T-helper 1 cell treated with Interleukin-12 subunit alpha and Interleukin-12 subunit beta and Interleukin-4 antibody, amounts not matched to agents 30 μg/mL and 1 μg/mL, for 36 hours (primary cell): Measurements from ENCODE around the gene TFF2.

Experiments used
- H3K27ac Mint-ChIP-seq: one replicate; pipeline ENCODE4 v1.8.0; 2021; ENCODE audit warnings: mild to moderate bottlenecking, mixed read lengths
- H3K27me3 Mint-ChIP-seq: one replicate; pipeline ENCODE4 v1.8.0; 2021; ENCODE audit warnings: low read depth, mixed read lengths
- H3K36me3 Mint-ChIP-seq: one replicate; pipeline ENCODE4 v1.8.0; 2021; ENCODE audit warnings: low read depth, mixed read lengths
- H3K4me1 Mint-ChIP-seq: one replicate; pipeline ENCODE4 v1.8.0; 2021; ENCODE audit warnings: low read depth, mixed read lengths
- H3K4me3 Mint-ChIP-seq: one replicate; pipeline ENCODE4 v1.8.0; 2021; ENCODE audit warnings: mild to moderate bottlenecking, moderate library complexity, mixed read lengths
- H3K9me3 Mint-ChIP-seq: one replicate; pipeline ENCODE4 v1.8.0; 2021; ENCODE audit warnings: mixed read lengths

Gene TFF2

DNA sequence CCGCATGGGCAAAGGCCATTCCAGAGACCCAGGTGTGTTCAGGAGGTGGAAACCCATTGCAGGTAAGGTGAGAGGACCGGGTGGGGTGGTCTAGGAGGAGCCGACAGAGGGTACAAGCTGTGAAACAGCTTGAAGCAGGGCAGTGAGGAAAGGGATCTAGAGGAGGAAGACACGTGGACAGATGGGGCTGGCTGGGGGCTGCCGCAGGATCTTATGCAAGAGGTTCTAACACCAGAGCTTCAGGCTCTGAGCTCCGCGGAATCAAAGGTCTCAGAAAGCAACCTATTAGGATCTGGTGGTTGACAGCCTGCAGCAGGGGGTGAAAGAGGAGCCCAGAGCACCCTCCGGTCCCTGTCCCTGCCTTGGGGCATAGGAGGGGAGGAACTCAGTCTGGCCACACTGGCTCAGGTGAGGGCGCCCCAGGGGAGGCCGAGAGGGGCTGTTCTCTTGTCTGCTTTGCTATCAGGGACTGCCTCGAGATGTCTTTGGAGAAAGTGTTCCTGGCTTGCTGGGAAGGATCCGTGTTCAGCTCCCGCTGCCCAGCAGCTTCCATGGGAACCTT, 13.6 kb upstream of the TFF2 start:
- no peaks in the 10 kb centered on the region for H3K9me3 Mint-ChIP-seq
- peaks cover 21% of the 10 kb centered on the region for H3K27me3 Mint-ChIP-seq
- H3K27ac Mint-ChIP-seq, result no peak overlapping the region
- H3K4me1 Mint-ChIP-seq, result peaks cover 3% of the 10 kb centered on the region
- H3K36me3 Mint-ChIP-seq, result no peaks in the 10 kb centered on the region
- no peak overlapping the region for H3K4me3 Mint-ChIP-seq

GRCh38 chr21:42363312-42363711, 12.5 kb upstream of the TFF2 start:
- Mint-ChIP-seq H3K4me1 (peaks cover 3% of the 10 kb centered on the region), H3K27ac (no peak overlapping the region), H3K9me3 (no peaks in the 10 kb centered on the region), H3K4me3 (no peak overlapping the region), H3K36me3 (no peaks in the 10 kb centered on the region), H3K27me3 (peaks cover 21% of the 10 kb centered on the region)

DNA sequence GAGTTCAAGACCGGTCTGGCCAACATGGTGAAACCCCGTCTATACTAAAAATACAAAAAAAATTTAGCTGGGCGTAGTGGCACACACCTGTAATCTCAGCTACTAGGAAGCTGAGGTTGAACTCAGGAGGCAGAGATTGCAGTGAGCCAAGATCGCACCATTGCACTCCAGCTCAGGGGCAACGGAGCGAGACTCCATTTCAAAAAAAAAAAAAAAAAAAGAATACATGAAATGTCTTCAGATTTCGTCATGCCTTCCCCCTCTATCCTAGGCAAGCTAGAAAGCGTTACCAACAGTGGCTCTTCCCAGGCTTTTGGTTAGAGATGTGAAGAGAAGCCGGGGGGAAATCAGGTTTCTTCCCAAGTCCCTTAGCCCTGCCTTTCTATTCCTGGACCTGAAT, 11.9 kb upstream of the TFF2 start:
- Mint-ChIP-seq H3K4me1 (no peaks in the 10 kb centered on the region), H3K36me3 (no peaks in the 10 kb centered on the region), H3K27me3 (peaks cover 21% of the 10 kb centered on the region), H3K4me3 (no peak overlapping the region), H3K9me3 (peaks cover 3% of the 10 kb centered on the region), H3K27ac (no peak overlapping the region)

GRCh38 chr21:42362198-42362597, 11.4 kb upstream of the TFF2 start:
- no peaks in the 10 kb centered on the region for H3K36me3 Mint-ChIP-seq
- H3K27me3 Mint-ChIP-seq, result peaks cover 21% of the 10 kb centered on the region
- H3K4me1 Mint-ChIP-seq, result peaks cover 2% of the 10 kb centered on the region
- H3K4me3 Mint-ChIP-seq, result no peak overlapping the region
- H3K9me3 Mint-ChIP-seq, result peaks cover 7% of the 10 kb centered on the region
- H3K27ac Mint-ChIP-seq, result no peak overlapping the region

DNA sequence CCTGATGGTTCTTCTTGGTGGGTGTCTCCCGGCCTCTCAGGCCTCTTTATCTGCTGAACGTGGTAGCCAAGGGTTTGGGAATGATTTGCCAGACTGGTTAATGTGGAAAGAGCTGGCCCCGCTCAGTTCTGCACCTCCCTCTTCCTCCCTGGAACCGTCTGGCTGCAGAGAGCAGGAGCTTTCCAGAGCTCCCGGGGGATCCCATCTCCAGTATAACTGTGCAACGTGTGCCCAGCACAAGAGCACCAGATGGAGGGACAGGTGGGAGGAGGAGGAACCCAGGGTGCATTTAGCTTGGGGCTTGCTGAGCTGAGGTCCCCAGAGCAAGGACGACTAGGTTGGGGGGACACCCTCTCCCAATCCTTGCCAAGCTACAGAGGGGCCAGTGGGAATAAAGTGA, 10.5 kb upstream of the TFF2 start:
- Mint-ChIP-seq H3K36me3 (no peaks in the 10 kb centered on the region), H3K9me3 (peaks cover 16% of the 10 kb centered on the region), H3K27me3 (peaks cover 21% of the 10 kb centered on the region), H3K4me3 (no peak overlapping the region), H3K4me1 (peaks cover 2% of the 10 kb centered on the region), H3K27ac (no peak overlapping the region)

- peaks cover 2% of the 10 kb centered on the region for H3K4me1 Mint-ChIP-seq
- H3K27me3 Mint-ChIP-seq, result peaks cover 21% of the 10 kb centered on the region
These were observed 9.5 kb upstream of the TFF2 start for GRCh38 chr21:42360317-42360716.

GRCh38 chr21:42358937-42359336, 8.1 kb upstream of the TFF2 start:
- Mint-ChIP-seq H3K4me1 (peaks cover 2% of the 10 kb centered on the region), H3K27ac (no peak overlapping the region)

More at GRCh38 chr21:42360317-42360716, 9.5 kb upstream of the TFF2 start:
- Mint-ChIP-seq H3K36me3 (no peaks in the 10 kb centered on the region), H3K9me3 (peaks cover 25% of the 10 kb centered on the region), H3K27ac (no peak overlapping the region), H3K4me3 (no peak overlapping the region)

GRCh38 chr21:42358261-42358660, 7.5 kb upstream of the TFF2 start:
- H3K27me3 Mint-ChIP-seq, result peaks cover 19% of the 10 kb centered on the region
- H3K4me3 Mint-ChIP-seq, result no peak overlapping the region
- H3K4me1 Mint-ChIP-seq, result peaks cover 3% of the 10 kb centered on the region
- no peak overlapping the region for H3K27ac Mint-ChIP-seq
- H3K9me3 Mint-ChIP-seq, result peaks cover 42% of the 10 kb centered on the region
- H3K36me3 Mint-ChIP-seq, result peaks cover 5% of the 10 kb centered on the region

More at GRCh38 chr21:42358937-42359336, 8.1 kb upstream of the TFF2 start:
- peaks cover 16% of the 10 kb centered on the region for H3K27me3 Mint-ChIP-seq
- peaks cover 37% of the 10 kb centered on the region for H3K9me3 Mint-ChIP-seq
- H3K36me3 Mint-ChIP-seq, result peaks cover 5% of the 10 kb centered on the region
- no peak overlapping the region for H3K4me3 Mint-ChIP-seq

DNA sequence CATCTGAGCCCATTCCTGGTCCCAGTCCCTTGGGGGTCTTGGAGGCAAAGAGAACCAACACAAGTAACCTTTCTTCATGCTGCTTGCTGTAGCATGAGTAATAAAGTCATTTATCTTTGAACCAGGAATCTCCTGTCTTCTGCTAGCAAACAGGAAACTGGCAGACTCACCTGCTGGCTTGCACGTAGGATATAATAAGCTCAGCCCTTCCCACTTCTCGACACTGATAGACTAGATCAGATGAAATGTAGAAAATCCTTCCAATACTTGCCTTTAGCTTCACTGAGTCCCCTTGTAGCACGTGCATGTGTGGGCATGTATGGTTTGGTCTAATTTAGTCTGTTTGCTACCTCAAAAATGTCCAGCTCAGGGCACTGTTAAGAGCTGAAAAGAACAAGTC, 6.5 kb upstream of the TFF2 start:
- peaks cover 42% of the 10 kb centered on the region for H3K9me3 Mint-ChIP-seq
- H3K27me3 Mint-ChIP-seq, result peaks cover 12% of the 10 kb centered on the region
- H3K27ac Mint-ChIP-seq, result no peak overlapping the region
- H3K36me3 Mint-ChIP-seq, result peaks cover 5% of the 10 kb centered on the region
- H3K4me3 Mint-ChIP-seq, result no peak overlapping the region
- H3K4me1 Mint-ChIP-seq, result peaks cover 3% of the 10 kb centered on the region

DNA sequence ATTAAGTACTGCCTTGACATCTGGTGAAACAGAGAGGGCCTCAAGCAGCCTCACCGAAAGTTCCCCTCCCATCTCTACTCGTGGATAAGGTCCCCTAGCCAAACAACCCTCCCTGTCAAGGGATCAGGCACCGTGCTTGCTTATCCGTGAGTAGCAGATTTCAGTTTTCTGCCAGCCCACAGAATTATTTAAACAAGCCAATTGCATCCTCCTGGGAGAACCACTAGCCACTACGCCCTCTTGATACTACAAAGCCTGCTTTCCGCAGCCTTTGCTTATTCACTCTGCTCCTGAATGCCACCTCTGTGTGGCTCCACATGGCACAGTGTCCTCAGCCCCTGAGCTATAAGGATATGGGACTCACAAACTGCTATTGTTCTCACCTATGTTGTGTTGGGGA, 5.9 kb upstream of the TFF2 start:
- Mint-ChIP-seq H3K4me1 (peaks cover 3% of the 10 kb centered on the region), H3K4me3 (no peak overlapping the region), H3K9me3 (peaks cover 42% of the 10 kb centered on the region), H3K36me3 (peaks cover 5% of the 10 kb centered on the region), H3K27me3 (peaks cover 6% of the 10 kb centered on the region), H3K27ac (no peak overlapping the region)

GRCh38 chr21:42356046-42356445, 5.3 kb upstream of the TFF2 start:
- Mint-ChIP-seq H3K27ac (no peak overlapping the region), H3K9me3 (peaks cover 42% of the 10 kb centered on the region), H3K4me3 (no peak overlapping the region), H3K27me3 (peaks cover 6% of the 10 kb centered on the region), H3K4me1 (peaks cover 3% of the 10 kb centered on the region), H3K36me3 (peaks cover 5% of the 10 kb centered on the region)

DNA sequence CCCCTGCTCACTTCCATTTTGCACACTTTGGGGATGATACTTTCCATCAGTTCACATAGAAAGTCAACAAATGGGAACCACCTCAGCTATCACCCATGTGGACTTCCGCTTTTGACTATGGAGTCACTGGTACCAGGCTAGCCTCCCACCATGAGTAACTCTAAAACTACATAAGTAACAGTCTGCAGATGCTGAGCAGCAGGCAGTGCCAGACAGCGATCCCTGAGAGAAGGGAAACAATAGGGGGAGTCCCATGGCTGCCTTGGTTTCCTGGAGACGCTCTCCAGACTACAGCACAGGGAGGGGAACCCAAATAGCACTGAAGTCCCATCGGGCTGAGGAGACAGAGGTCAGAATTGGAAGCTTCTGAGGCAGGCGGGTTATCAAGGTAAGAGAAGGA, 2.8 kb upstream of the TFF2 start:
- H3K9me3 Mint-ChIP-seq, result peaks cover 42% of the 10 kb centered on the region
- peaks cover 5% of the 10 kb centered on the region for H3K36me3 Mint-ChIP-seq
- no peak overlapping the region for H3K4me3 Mint-ChIP-seq
- H3K27me3 Mint-ChIP-seq, result peaks cover 6% of the 10 kb centered on the region
- peaks cover 3% of the 10 kb centered on the region for H3K4me1 Mint-ChIP-seq
- no peak overlapping the region for H3K27ac Mint-ChIP-seq

GRCh38 chr21:42352441-42353095, 1.8 kb upstream of the TFF2 start:
- H3K4me1 Mint-ChIP-seq, result peaks cover 3% of the 10 kb centered on the region
- peaks cover 6% of the 10 kb centered on the region for H3K27me3 Mint-ChIP-seq
- H3K36me3 Mint-ChIP-seq, result peaks cover 5% of the 10 kb centered on the region
- peaks cover 39% of the 10 kb centered on the region for H3K9me3 Mint-ChIP-seq
- H3K27ac Mint-ChIP-seq, result no peak overlapping the region
- no peak overlapping the region for H3K4me3 Mint-ChIP-seq

GRCh38 chr21:42351626-42352440, 1.0 kb upstream of the TFF2 start:
- H3K27ac Mint-ChIP-seq, result no peak overlapping the region
- H3K27me3 Mint-ChIP-seq, result peaks cover 6% of the 10 kb centered on the region
- H3K36me3 Mint-ChIP-seq, result peaks cover 5% of the 10 kb centered on the region

More at GRCh38 chr21:42351626-42352440, 1.0 kb upstream of the TFF2 start:
- peaks cover 1% of the 10 kb centered on the region for H3K4me1 Mint-ChIP-seq
- H3K4me3 Mint-ChIP-seq, result no peak overlapping the region
- H3K9me3 Mint-ChIP-seq, result peaks cover 32% of the 10 kb centered on the region
